GM21390 (cell line): ENCODE data around the gene SPPL2C.
"Not testable (repeated sequence)": the region's sequence is repeated elsewhere in the genome, so short reads cannot be mapped to it uniquely, and the experiment has no call there.

ENCODE experiments used
- ATAC-seq: cut with Tn5 transposase; IDR thresholded peaks from one replicate; pipeline ENCODE4 v1.9.1; 2021; ENCODE audit not compliant: unreplicated experiment

Gene SPPL2C

GRCh38 chr17:45848405-45848804 lies 3.7 kb downstream of the SPPL2C start:
- no peak for ATAC-seq

GRCh38 chr17:45848868-45849535 lies 4.3 kb downstream of the SPPL2C start:
- no peak for ATAC-seq

GRCh38 chr17:45849536-45849990 lies 4.9 kb downstream of the SPPL2C start:
- no peak for ATAC-seq

GRCh38 chr17:45850011-45850410 lies 5.3 kb downstream of the SPPL2C start:
- ATAC-seq = no peak

GRCh38 chr17:45850468-45850867 lies 5.8 kb downstream of the SPPL2C start:
- no peak for ATAC-seq

GRCh38 chr17:45851022-45851421 lies 6.3 kb downstream of the SPPL2C start:
- no peak for ATAC-seq

- ATAC-seq = no peak
Observed at GRCh38 chr17:45851464-45851863, 6.8 kb downstream of the SPPL2C start.

- ATAC-seq = no peak
Observed at GRCh38 chr17:45851873-45852272, 7.2 kb downstream of the SPPL2C start.

GRCh38 chr17:45852535-45853297 lies 8.0 kb downstream of the SPPL2C start:
- no peak for ATAC-seq

- ATAC-seq = no peak
Observed at GRCh38 chr17:45854209-45854608, 9.5 kb downstream of the SPPL2C start.

- no peak for ATAC-seq
Observed at GRCh38 chr17:45855691-45856336, 11.1 kb downstream of the SPPL2C start.

GRCh38 chr17:45857977-45858708 lies 13.5 kb downstream of the SPPL2C start:
- no peak for ATAC-seq

GRCh38 chr17:45861165-45861564 lies 16.5 kb downstream of the SPPL2C start:
- no peak for ATAC-seq

- ATAC-seq = not testable (repeated sequence)
Observed at GRCh38 chr17:45862127-45862526, 17.4 kb downstream of the SPPL2C start.

- ATAC-seq = no peak
Observed at GRCh38 chr17:45863857-45864654, 19.4 kb downstream of the SPPL2C start.

GRCh38 chr17:45867171-45867570 lies 22.5 kb downstream of the SPPL2C start:
- ATAC-seq = no peak

GRCh38 chr17:45867702-45868101 lies 23.0 kb downstream of the SPPL2C start:
- no peak for ATAC-seq

GRCh38 chr17:45868276-45868675 lies 23.6 kb downstream of the SPPL2C start:
- no peak for ATAC-seq

GRCh38 chr17:45869676-45870341 lies 25.1 kb downstream of the SPPL2C start:
- no peak for ATAC-seq
